GM18861 (cell line): ENCODE results near the gene EHD1.

Experiments used
- ATAC-seq: cut with Tn5 transposase; IDR thresholded peaks from one replicate; pipeline ENCODE4 v1.9.1; 2021; ENCODE audit not compliant: unreplicated experiment

The EHD1 gene

DNA sequence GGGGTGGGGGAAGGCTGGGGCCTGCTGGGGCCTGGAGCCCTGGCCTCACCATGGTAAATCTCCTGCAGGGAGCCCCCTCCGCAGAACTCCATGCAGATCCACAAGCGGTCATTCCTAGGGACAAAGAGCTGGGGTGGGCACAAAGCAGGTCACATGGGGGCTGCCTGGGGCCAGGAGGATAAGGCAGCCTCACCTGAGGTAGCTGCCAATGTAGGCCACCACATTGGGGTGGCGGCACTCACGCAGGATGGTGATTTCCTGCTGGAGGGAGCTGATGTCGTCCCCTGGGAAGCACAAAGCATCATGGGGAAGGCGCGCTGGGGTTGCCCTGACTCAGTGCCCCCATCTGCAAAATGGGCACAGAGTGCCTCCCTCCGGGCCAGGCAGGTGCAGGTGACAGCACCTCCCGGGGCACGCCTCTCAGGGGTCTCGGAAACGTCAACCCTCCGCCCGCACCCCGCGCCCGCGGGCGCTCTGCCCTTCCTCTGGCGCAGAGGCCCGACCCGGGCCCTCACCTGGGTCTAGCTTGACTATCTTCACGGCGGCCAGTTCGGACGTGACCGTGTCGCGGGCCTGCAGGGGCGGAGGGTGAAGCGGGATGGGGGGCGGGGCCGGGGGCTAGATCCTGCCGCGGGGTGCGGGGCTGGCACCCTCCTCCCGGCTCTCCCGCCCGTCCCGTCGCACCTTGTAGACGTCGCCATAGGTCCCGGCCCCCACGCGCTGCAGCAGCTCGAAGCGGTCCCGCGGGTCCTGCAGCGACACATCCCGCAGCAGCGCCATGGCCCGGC lies 75.9 kb downstream of the EHD1 start:
- ATAC-seq = no peak
